WERI-Rb-1 (cell line): ENCODE data around the gene RHEX.
A peak's percentile ranks its signal among the peaks of the same experiment; 100 is the strongest.

ENCODE experiments used
- DNase-seq: peaks from one replicate; pipeline ENCODE4 v3.0.0-alpha.2; 2020
- H3K27ac ChIP-seq: fragments of 250-450 bp; sonication (Bioruptor Pico); 2 replicates; pipeline ENCODE4 v1.5.1; 2020; ENCODE audit warnings: mild to moderate bottlenecking, moderate library complexity
- H3K27me3 ChIP-seq: fragments of 250-450 bp; sonication (Bioruptor Pico); 2 replicates; pipeline ENCODE4 v1.5.1; 2021; ENCODE audit warnings: mild to moderate bottlenecking, low read depth, moderate library complexity; ENCODE audit not compliant: insufficient read depth, severe bottlenecking
- H3K36me3 ChIP-seq: fragments of 250-450 bp; sonication (Bioruptor Pico); 2 replicates; pipeline ENCODE4 v1.5.1; 2020; ENCODE audit warnings: mild to moderate bottlenecking, moderate library complexity
- H3K4me3 ChIP-seq: 2 replicates; pipeline ENCODE4 v1.5.1; 2011; ENCODE audit warnings: low read depth, mild to moderate bottlenecking, control low read depth, low read length
- H3K9me3 ChIP-seq: fragments of 250-450 bp; sonication (Bioruptor Pico); 2 replicates; pipeline ENCODE4 v1.5.1; 2021; ENCODE audit warnings: mild to moderate bottlenecking, moderate library complexity; ENCODE audit not compliant: severe bottlenecking
- CTCF ChIP-seq: IDR thresholded peaks from 2 replicates; pipeline ENCODE4 v1.5.1; 2011; ENCODE audit warnings: low read depth, mild to moderate bottlenecking, control low read depth, inconsistent platforms, low read length

RHEX gene

GRCh38 chr1:206010060-206010459, 42.9 kb upstream of the RHEX start:
- Histone ChIP-seq H3K27ac (no peak overlapping the region), H3K27me3 (no peaks in the 10 kb centered on the region), H3K9me3 (no peaks in the 10 kb centered on the region), H3K36me3 (no peaks in the 10 kb centered on the region), H3K4me3 (no peak overlapping the region)
- no peak for TF ChIP-seq CTCF
- peak; percentile 9 for DNase-seq

- no peak overlapping the region for H3K4me3 ChIP-seq
- no peak overlapping the region for H3K27ac ChIP-seq
- no peaks in the 10 kb centered on the region for H3K9me3 ChIP-seq
- peak; percentile 41 for DNase-seq
- TF ChIP-seq CTCF: no peak
- no peaks in the 10 kb centered on the region for H3K27me3 ChIP-seq
- H3K36me3 ChIP-seq: no peaks in the 10 kb centered on the region
Observed at GRCh38 chr1:206011057-206011456, 41.9 kb upstream of the RHEX start.

DNA sequence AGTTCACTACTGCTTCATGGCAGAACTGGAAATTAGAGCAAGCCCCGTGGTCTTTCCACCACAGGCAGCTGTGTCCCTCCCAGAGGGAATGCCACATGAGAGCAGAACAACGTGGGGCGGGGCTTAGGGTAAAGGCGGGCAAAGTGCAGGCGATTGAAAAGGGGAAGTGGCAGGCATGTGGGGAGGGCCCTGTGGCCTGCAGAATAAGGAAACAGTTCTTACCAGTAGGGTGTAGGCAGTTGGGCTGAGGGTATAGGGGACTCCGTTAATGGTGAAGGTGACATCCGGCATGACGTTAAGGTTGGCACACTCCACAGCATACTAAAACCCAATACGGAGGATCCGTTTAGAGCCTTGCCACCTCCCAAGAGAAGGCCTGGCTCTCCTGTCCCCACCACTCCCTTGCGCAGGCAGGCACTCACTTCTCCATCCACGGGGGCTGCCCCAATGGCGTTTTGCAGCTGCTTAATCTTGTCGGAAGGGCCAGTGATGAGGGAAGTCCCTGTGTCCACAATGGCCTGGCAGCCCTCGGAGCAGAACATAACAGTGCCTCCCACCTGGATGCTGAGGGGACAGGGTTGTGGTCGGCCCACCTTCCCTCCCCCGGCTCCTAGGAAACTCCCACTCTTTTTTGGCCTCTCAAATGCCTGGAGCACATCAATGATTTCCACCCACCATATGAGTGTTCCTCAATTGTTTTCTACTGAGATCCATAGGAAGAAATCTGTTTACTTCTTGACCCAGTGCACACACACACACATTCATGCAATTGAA, 40.7 kb upstream of the RHEX start:
- peak; percentile 29 for DNase-seq
- Histone ChIP-seq H3K27me3 (no peaks in the 10 kb centered on the region), H3K9me3 (no peaks in the 10 kb centered on the region), H3K4me3 (no peak overlapping the region), H3K27ac (no peak overlapping the region), H3K36me3 (no peaks in the 10 kb centered on the region)
- TF ChIP-seq CTCF: no peak

DNA sequence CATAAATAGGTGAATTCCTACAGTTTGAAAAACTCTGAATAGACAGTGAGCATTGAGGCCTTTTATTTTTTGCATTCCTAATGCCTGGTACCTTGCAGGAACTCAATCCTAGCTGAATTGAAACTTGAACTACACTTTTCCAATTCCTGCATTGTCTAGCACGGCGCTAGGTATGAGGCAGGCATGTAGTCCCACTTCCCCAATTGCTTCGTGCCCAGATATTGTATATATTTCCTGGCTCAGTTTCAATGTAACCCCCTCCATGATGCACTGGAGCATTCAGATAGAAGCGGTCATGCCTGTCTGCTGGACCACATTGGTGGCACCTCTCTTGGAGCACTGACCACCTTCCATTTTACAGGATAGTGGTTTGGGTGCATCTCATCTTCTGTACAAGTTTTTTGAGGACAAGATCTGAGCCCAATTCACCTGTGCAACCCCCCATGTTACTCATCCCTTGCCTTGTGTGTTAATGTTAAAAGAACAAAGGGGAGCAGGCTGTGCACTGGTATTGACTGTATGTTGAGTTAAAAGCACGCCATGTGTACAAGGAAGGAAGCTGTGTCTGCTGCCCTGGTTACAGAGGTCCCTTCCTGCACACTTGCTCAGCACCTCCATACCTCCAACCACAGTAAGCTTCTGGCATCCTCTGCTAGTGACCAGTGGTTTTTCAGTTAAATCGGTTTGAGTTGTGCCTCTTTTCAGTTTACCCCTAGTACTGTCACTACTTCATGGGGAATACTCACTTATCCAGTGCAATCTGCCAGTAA, 39.8 kb upstream of the RHEX start:
- no peak for TF ChIP-seq CTCF
- Histone ChIP-seq H3K9me3 (no peaks in the 10 kb centered on the region), H3K4me3 (no peak overlapping the region), H3K36me3 (no peaks in the 10 kb centered on the region), H3K27ac (no peak overlapping the region), H3K27me3 (no peaks in the 10 kb centered on the region)
- no peak for DNase-seq

DNA sequence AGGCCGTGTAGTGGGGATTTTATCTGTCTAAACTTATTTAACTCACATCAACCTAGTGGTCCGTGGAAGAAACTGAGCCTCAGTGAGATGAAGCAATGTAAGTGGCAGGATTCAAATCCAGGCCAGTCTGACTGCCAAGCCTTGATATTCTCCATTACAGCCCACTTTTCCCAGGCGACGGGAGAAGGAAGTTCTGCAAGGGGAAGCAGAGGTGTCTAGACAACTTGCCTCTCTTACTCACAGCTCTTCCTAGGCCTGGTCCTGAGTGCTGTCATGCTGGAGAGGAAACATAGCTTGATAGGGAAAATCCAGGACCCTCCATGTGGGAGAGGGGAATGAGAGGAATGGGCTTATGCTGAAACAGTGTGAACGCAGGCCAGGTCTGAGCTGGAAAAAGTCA, 38.4 kb upstream of the RHEX start:
- no peak overlapping the region for H3K27ac ChIP-seq
- no peaks in the 10 kb centered on the region for H3K36me3 ChIP-seq
- DNase-seq: no peak
- no peaks in the 10 kb centered on the region for H3K9me3 ChIP-seq
- H3K27me3 ChIP-seq: peaks cover 5% of the 10 kb centered on the region
- no peak overlapping the region for H3K4me3 ChIP-seq
- no peak for TF ChIP-seq CTCF
